Measurements from ENCODE around the gene FRMD8. TPM values are rescaled to one million over a fixed set of nuclear protein-coding genes. Genes with fewer than 3 reads are reported as not detected.

Gene FRMD8
- total RNA-seq, 1 donor from 2014 or later, result 39.0 TPM

DNA sequence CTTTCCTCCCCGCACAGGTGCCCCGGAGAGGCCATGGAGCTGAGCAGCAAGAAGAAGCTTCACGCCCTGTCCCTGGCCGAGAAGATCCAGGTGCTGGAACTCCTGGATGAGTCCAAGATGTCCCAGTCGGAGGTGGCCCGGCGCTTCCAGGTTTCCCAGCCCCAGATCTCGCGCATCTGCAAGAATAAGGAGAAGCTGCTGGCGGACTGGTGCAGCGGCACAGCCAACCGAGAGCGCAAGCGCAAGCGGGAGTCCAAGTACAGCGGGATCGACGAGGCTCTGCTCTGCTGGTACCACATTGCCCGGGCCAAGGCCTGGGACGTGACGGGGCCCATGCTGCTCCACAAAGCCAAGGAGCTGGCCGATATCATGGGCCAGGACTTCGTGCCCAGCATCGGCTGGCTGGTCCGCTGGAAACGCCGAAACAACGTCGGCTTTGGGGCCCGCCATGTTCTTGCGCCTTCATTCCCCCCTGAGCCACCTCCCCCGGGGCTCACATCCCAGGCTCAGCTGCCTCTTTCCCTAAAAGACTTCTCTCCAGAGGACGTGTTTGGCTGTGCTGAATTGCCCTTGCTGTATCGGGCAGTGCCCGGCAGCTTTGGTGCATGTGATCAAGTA lies 30.6 kb upstream of the FRMD8 start:
- no peak for TF ChIP-seq CTCF (IDR thresholded peaks at IDR 0.05; ENCODE audit: insufficient read depth, low read length, poor library complexity, severe bottlenecking)
- Histone ChIP-seq H3K36me3 (ENCODE audit: control insufficient read depth, insufficient read depth, low read length) (peaks cover 5% of the 10 kb centered on the region), H3K4me3 (ENCODE audit: low read depth, low read length) (peak overlapping the region; percentile 53), H3K27me3 (ENCODE audit: control insufficient read depth, insufficient read depth, low read length) (peaks cover 16% of the 10 kb centered on the region)
- no peak for DNase-seq (ENCODE audit: low read depth)

DNA sequence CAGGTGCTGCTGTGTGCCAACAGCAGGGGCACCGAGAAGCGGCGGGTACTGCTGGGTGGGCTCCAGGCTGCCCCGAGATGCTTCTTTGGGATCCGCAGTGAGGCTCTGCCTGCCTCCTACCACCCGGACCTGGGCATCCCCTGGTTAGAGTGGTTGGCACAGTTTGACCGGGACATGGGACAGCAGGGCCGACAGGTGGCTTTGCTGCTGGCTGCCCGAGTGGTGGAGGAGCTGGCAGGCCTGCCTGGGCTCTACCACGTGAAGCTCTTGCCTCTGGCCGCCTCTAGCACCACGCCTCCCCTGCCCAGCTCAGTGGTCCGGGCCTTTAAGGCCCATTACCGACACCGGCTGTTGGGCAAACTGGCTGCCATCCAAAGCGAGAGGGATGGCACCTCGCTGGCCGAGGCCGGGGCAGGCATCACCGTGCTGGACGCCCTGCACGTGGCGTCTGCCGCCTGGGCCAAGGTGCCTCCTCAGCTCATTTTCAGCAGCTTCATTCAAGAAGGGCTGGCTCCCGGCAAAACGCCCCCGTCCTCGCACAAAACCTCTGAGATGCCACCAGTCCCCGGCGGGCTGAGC lies 30.0 kb upstream of the FRMD8 start:
- TF ChIP-seq CTCF (IDR thresholded peaks at IDR 0.05; ENCODE audit: insufficient read depth, low read length, poor library complexity, severe bottlenecking), result no peak
- no peak for DNase-seq (ENCODE audit: low read depth)

DNA sequence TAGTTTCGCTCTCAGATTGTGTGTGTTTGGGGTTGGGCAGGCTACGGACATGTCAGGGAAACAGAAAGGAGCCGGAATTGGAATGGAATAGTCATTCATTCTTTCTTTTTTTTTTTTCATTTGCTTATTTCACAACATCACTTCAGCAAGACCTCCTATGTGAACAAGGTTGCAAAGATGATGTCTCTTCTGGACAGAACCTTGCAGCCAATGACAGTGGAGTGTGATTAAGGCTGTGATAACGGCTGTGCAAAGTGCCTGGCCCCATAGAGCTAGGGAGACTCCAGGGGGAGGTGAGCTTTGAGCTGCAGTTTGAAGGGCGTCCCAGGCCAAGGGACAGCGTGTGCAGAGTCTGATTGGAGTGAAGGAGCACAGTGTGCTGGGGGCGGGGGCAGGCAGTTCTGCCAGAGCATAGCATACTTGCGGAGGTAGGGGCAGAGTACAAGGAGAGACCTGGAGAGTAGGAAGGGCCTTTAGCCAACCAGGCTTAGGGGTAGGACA lies 28.5 kb upstream of the FRMD8 start:
- DNase-seq (ENCODE audit: low read depth), result no peak
- Histone ChIP-seq H3K4me3 (ENCODE audit: low read depth, low read length) (no peak overlapping the region), H3K36me3 (ENCODE audit: control insufficient read depth, insufficient read depth, low read length) (no peaks in the 10 kb centered on the region), H3K27me3 (ENCODE audit: control insufficient read depth, insufficient read depth, low read length) (peaks cover 16% of the 10 kb centered on the region)
- no peak for TF ChIP-seq CTCF (IDR thresholded peaks at IDR 0.05; ENCODE audit: insufficient read depth, low read length, poor library complexity, severe bottlenecking)

More for the DNA sequence above, 30.0 kb upstream of the FRMD8 start:
- Histone ChIP-seq H3K36me3 (ENCODE audit: control insufficient read depth, insufficient read depth, low read length) (peaks cover 4% of the 10 kb centered on the region), H3K27me3 (ENCODE audit: control insufficient read depth, insufficient read depth, low read length) (peaks cover 16% of the 10 kb centered on the region), H3K4me3 (ENCODE audit: low read depth, low read length) (no peak overlapping the region)

- TF ChIP-seq CTCF (IDR thresholded peaks at IDR 0.05; ENCODE audit: insufficient read depth, low read length, poor library complexity, severe bottlenecking), result no peak
- no peak for DNase-seq (ENCODE audit: low read depth)
- Histone ChIP-seq H3K4me3 (ENCODE audit: low read depth, low read length) (no peak overlapping the region), H3K27me3 (ENCODE audit: control insufficient read depth, insufficient read depth, low read length) (no peaks in the 10 kb centered on the region), H3K36me3 (ENCODE audit: control insufficient read depth, insufficient read depth, low read length) (no peaks in the 10 kb centered on the region)
Measured at GRCh38 chr11:65362320-65362931, 24.0 kb upstream of the FRMD8 start.

- Histone ChIP-seq H3K27me3 (ENCODE audit: control insufficient read depth, insufficient read depth, low read length) (no peaks in the 10 kb centered on the region), H3K36me3 (ENCODE audit: control insufficient read depth, insufficient read depth, low read length) (no peaks in the 10 kb centered on the region), H3K4me3 (ENCODE audit: low read depth, low read length) (no peak overlapping the region)
- DNase-seq (ENCODE audit: low read depth), result no peak
- TF ChIP-seq CTCF (IDR thresholded peaks at IDR 0.05; ENCODE audit: insufficient read depth, low read length, poor library complexity, severe bottlenecking), result no peak
Measured at GRCh38 chr11:65362966-65363365, 23.5 kb upstream of the FRMD8 start.
